Transverse colon (tissue), 4 donors: ENCODE results near the gene C10orf90. TPM values are rescaled to one million over a fixed set of nuclear protein-coding genes. Genes with fewer than 3 reads are reported as not detected.

Source experiments
- DNase-seq: peaks from one replicate; pipeline ENCODE4 v3.0.0-alpha.2; 2019
- H3K27ac ChIP-seq, 4 donors: fragments of 200-600 bp; sonication (generic); 2 replicates each; pipeline ENCODE4 v1.5.1; 2016 to 2018; ENCODE audit warnings: inconsistent platforms in 4 of 4
- H3K27me3 ChIP-seq: fragments of 200-600 bp; sonication (generic); 2 replicates; pipeline ENCODE4 v1.5.1; 2017; ENCODE audit warnings: inconsistent platforms
- H3K36me3 ChIP-seq, 4 donors: fragments of 200-600 bp; sonication (generic); 2 replicates each; pipeline ENCODE4 v1.5.1; 2017 to 2019; ENCODE audit warnings: inconsistent platforms in 4 of 4
- H3K4me1 ChIP-seq, 4 donors: fragments of 200-600 bp; sonication (generic); 2 replicates each; pipeline ENCODE4 v1.5.1; 2017 to 2020; ENCODE audit warnings: inconsistent platforms in 4 of 4
- H3K4me3 ChIP-seq, 4 donors: fragments of 200-600 bp; sonication (generic); 1 replicate in 1 of 4; 2 replicates in 3 of 4; pipeline versions ENCODE4 v1.5.1 to v1.6.1; 2017 to 2019; ENCODE audit warnings: inconsistent platforms in 4 of 4
- H3K9me3 ChIP-seq, 2 donors: fragments of 200-600 bp; sonication (generic); 2 replicates each; pipeline ENCODE4 v1.5.1; 2017 to 2019; ENCODE audit warnings: inconsistent platforms in 2 of 2
- EP300 ChIP-seq: sonication (generic); formaldehyde crosslinking; IDR thresholded peaks from one replicate; pipeline ENCODE4 v1.6.1; 2017; ENCODE audit warnings: antibody characterized with exemption, low read depth
- POLR2A ChIP-seq: fragments of 450-650 bp; IDR thresholded peaks from one replicate; pipeline ENCODE4 v1.6.1; 2016; ENCODE audit warnings: antibody characterized with exemption, mild to moderate bottlenecking, moderate library complexity
- POLR2AphosphoS5 ChIP-seq, 3 donors: sonication (generic); formaldehyde crosslinking; IDR thresholded peaks; one replicate each; pipeline ENCODE4 v1.6.1; 2016; ENCODE audit warnings: antibody characterized with exemption in 3 of 3
- WGBS, 2 donors: methylation state at CpG; one replicate each; pipeline ENCODE4 v1.1.5; 2018; ENCODE audit warnings: low coverage in 1 of 2; 5-methylcytosine and 5-hydroxymethylcytosine counted together
- in situ Hi-C, 4 donors: fragments of 200-750 bp; cut with MboI; loops; one replicate each; pipeline versions ENCODE4 v1.15.0 to v1.15.1; 2017; ENCODE audit warnings: low sequenced_read_pairs in 3 of 4, low pct_ligation_motif_present in 1 of 4, low pct_unique_long_range_greater_than_20kb in 1 of 4
- intact Hi-C: fragments of 100-400 bp; cut with DNase I; formaldehyde crosslinking; loops from one replicate; pipeline ENCODE4 v1.15.1; 2023; ENCODE audit warnings: low total_unique reads
- total RNA-seq, 4 donors: library from RNA; depleted of rRNA; stranded (reverse); fragments of >200 nt; gene quantifications; one replicate each; pipeline ENCODE4 v1.1.0, GENCODE V29; 2016
- TF ChIP-seq, protein P1 (sequence below), 5 experiments: fragments of 200-600 bp in 3 of 5; fragments of 450-650 bp in 2 of 5; sonication (generic) in 3 of 5; IDR thresholded peaks; 1 replicate in 2 of 5; 2 replicates in 3 of 5; pipeline ENCODE4 v1.5.1; 2016 to 2017; ENCODE audit warnings: antibody characterized with exemption in 5 of 5, inconsistent platforms in 3 of 5, mild to moderate bottlenecking in 2 of 5, moderate library complexity in 1 of 5

Gene C10orf90
- total RNA-seq, 4 donors from 2014 or later = not detected

DNA sequence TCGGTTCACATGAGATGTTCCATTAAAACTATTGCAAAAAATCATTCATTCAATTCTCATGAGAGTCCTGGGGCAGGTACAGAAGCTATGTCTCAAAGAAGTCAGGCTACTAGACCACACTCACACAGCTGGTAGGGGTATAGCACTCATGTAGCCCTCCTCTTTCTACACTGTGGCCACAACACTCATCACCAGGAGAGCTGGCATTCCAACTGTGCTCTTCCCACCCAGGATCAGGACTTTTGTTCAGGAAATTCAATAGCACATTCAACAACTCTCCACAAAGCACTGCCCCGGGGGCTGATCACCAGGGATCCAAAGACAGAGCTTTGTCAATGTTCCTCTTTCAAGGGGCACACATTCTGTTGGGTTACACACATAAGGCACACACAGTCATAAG lies 31.0 kb upstream of the C10orf90 start:
- H3K4me3 ChIP-seq = no peak overlapping the region
- H3K9me3 ChIP-seq = no peaks in the 10 kb centered on the region
- intact Hi-C loops (no loop called here), in situ Hi-C loops (no loop called here)
- H3K36me3 ChIP-seq = no peaks in the 10 kb centered on the region
- H3K27ac ChIP-seq = no peak overlapping the region
- no peaks in the 10 kb centered on the region for H3K27me3 ChIP-seq
- H3K4me1 ChIP-seq = no peaks in the 10 kb centered on the region
- TF ChIP-seq, protein P1, sequence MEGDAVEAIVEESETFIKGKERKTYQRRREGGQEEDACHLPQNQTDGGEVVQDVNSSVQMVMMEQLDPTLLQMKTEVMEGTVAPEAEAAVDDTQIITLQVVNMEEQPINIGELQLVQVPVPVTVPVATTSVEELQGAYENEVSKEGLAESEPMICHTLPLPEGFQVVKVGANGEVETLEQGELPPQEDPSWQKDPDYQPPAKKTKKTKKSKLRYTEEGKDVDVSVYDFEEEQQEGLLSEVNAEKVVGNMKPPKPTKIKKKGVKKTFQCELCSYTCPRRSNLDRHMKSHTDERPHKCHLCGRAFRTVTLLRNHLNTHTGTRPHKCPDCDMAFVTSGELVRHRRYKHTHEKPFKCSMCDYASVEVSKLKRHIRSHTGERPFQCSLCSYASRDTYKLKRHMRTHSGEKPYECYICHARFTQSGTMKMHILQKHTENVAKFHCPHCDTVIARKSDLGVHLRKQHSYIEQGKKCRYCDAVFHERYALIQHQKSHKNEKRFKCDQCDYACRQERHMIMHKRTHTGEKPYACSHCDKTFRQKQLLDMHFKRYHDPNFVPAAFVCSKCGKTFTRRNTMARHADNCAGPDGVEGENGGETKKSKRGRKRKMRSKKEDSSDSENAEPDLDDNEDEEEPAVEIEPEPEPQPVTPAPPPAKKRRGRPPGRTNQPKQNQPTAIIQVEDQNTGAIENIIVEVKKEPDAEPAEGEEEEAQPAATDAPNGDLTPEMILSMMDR (IDR thresholded peaks at IDR 0.05) = no peak
- TF ChIP-seq POLR2A = no peak
- 81% methylated on average over 2 of the region's 2 CpGs; no CpG with 5 or more reads in 1 of the 2 donors for WGBS, 2 donors
- no peak for DNase-seq

DNA sequence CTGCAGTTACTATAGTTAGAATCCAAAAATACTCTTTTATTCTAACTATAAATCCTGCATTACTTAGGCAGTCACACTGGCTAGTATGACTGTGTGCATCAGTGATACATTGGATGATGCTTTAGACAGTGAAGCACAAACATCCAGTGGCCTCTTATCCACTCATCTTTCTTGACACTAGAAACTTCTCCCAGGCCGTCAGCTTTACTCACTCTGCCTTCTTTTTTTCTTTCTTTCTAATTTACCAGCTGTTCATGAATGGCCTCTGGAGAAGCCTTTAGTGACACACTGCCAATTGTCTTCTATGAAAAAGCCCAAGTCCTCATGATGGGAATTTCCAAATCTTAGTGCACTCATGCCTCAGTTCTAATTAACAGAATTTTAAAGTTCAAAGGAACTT lies 26.2 kb upstream of the C10orf90 start:
- in situ Hi-C loops (no loop called here), intact Hi-C loops (no loop called here)
- no peaks in the 10 kb centered on the region for H3K36me3 ChIP-seq
- no peak overlapping the region for H3K4me3 ChIP-seq
- TF ChIP-seq EP300 (no peak), POLR2AphosphoS5 (IDR thresholded peaks at IDR 0.05) (no peak), POLR2A (no peak)
- TF ChIP-seq, protein P1 (IDR thresholded peaks at IDR 0.05) = no peak
- H3K4me1 ChIP-seq = no peaks in the 10 kb centered on the region
- H3K9me3 ChIP-seq = no peaks in the 10 kb centered on the region
- DNase-seq = no peak
- H3K27me3 ChIP-seq = no peaks in the 10 kb centered on the region
- no peak overlapping the region for H3K27ac ChIP-seq
- WGBS, 2 donors = 53 to 86% methylated on average over 1 of the region's 1 CpG

DNA sequence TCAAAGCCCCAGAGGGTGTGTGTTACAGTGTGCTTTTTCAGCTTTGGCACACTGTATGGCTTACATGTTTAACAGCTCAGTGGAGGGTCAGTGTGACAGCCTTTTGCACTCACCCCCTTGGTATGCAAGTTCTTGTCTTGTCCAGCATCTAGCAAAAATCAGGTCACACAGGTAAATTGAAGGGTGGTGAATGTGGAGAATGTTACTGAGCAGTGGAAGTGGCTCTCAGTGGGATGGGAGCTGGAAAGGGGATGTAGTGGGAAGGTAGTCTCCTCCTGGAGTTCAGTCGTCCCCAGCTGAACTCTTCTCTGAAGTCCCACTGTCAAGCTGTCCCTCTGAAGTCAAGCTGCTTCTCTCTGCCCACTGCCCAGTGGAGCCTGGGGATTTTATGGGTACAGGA lies 21.0 kb upstream of the C10orf90 start:
- DNase-seq = no peak
- no peak overlapping the region for H3K4me3 ChIP-seq
- intact Hi-C loops = no loop called here

DNA sequence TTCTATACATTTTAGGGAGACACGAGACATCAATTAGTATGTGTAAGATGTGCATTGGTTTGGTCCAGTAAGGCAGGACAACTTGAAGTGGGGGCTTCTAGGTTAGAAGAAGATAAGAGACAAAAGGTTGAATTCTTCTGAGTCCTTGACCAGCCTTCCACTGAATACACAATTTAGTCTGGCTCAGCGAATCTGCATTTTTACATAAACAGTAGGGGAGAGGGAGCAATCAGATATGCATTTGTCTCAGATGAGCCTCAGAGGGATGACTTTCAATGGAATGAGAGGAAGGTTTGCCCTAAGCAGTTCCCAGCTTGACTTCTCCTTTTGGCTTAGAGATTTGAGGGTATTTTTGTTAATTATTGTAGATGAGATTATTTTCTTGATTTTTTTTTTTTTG lies 20.0 kb upstream of the C10orf90 start:
- H3K36me3 ChIP-seq = no peaks in the 10 kb centered on the region

More for the DNA sequence above, 21.0 kb upstream of the C10orf90 start:
- 43% methylated on average over 1 of the region's 1 CpG; no CpG with 5 or more reads in 1 of the 2 donors for WGBS, 2 donors
- in situ Hi-C loops = no loop called here
- TF ChIP-seq, protein P1 (IDR thresholded peaks at IDR 0.05) = no peak
- TF ChIP-seq EP300 = no peak
- TF ChIP-seq POLR2A = no peak
- no peak for TF ChIP-seq POLR2AphosphoS5 (IDR thresholded peaks at IDR 0.05)
- Histone ChIP-seq H3K36me3 (no peaks in the 10 kb centered on the region), H3K4me1 (no peaks in the 10 kb centered on the region), H3K27me3 (no peaks in the 10 kb centered on the region), H3K9me3 (no peaks in the 10 kb centered on the region), H3K27ac (no peak overlapping the region)

More for the DNA sequence above, 20.0 kb upstream of the C10orf90 start:
- TF ChIP-seq, protein P1 (IDR thresholded peaks at IDR 0.05) = no peak
- TF ChIP-seq EP300 (no peak), POLR2AphosphoS5 (IDR thresholded peaks at IDR 0.05) (no peak), POLR2A (no peak)
- no peak for DNase-seq
- WGBS, 2 donors = 50% methylated on average over 2 of the region's 2 CpGs; no CpG with 5 or more reads in 1 of the 2 donors
- Histone ChIP-seq H3K27ac (no peak overlapping the region), H3K4me1 (no peaks in the 10 kb centered on the region), H3K27me3 (no peaks in the 10 kb centered on the region), H3K4me3 (no peak overlapping the region), H3K9me3 (no peaks in the 10 kb centered on the region)
- in situ Hi-C loops = no loop called here
- intact Hi-C loops = no loop called here
